NT2/D1 (cell line): ENCODE results near the gene OR51B2.

Experiments
- SUZ12 ChIP-seq: IDR thresholded peaks from 2 replicates; pipeline ENCODE4 v1.6.1; 2011; ENCODE audit not compliant: insufficient read length, insufficient read depth; ENCODE audit errors: extremely low read depth
- YY1 ChIP-seq: IDR thresholded peaks from 2 replicates; pipeline ENCODE4 v1.6.1; 2011; ENCODE audit not compliant: insufficient read length, insufficient read depth
- ZNF274 ChIP-seq: IDR thresholded peaks from 2 replicates; pipeline ENCODE4 v1.6.1; 2011; ENCODE audit warnings: mild to moderate bottlenecking, low read depth, low read length

- no peak for TF ChIP-seq ZNF274
- no peak for TF ChIP-seq YY1
- no peak for TF ChIP-seq SUZ12
These were observed 42.8 kb upstream of the OR51B2 start for GRCh38 chr11:5366856-5367255.
